HL-60 (cell line): ENCODE results near the gene QRFP.
"Not testable (repeated sequence)": the region's sequence is repeated elsewhere in the genome, so short reads cannot be mapped to it uniquely, and the experiment has no call there.

Experiments
- DNase-seq, 2 experiments: peaks; one replicate each; pipeline ENCODE4 v3.0.0-alpha.2; 2010 to 2020; ENCODE audit warnings: low read depth in 1 of 2, low spot score in 1 of 2
- H3K27ac ChIP-seq: fragments of 250-450 bp; sonication (Bioruptor Pico); replicated peaks from 2 replicates; pipeline ENCODE4 v1.5.1; 2020; ENCODE audit warnings: mild to moderate bottlenecking, moderate library complexity
- H3K27me3 ChIP-seq: fragments of 250-450 bp; sonication (Bioruptor Pico); 2 replicates; pipeline ENCODE4 v1.5.1; 2021; ENCODE audit warnings: mild to moderate bottlenecking, moderate library complexity; ENCODE audit not compliant: insufficient read depth, poor library complexity, severe bottlenecking
- H3K4me3 ChIP-seq: replicated peaks from 2 replicates; pipeline ENCODE4 v1.5.1; 2011; ENCODE audit warnings: mild to moderate bottlenecking, control low read depth, low read length; ENCODE audit not compliant: insufficient read depth
- CTCF ChIP-seq: IDR thresholded peaks from one replicate; pipeline ENCODE4 v1.5.1; 2011; ENCODE audit warnings: low read length, control low read depth, inconsistent platforms; ENCODE audit not compliant: insufficient read depth
- GABPA ChIP-seq: IDR thresholded peaks from 2 replicates; pipeline ENCODE4 v1.6.1; 2012; ENCODE audit warnings: low read depth
- POLR2AphosphoS5 ChIP-seq: IDR thresholded peaks from 2 replicates; pipeline ENCODE4 v1.6.1; 2012; ENCODE audit warnings: low read depth
- REST ChIP-seq: IDR thresholded peaks from 2 replicates; pipeline ENCODE4 v1.6.1; 2012; ENCODE audit warnings: low read depth; ENCODE audit not compliant: insufficient replicate concordance
- SPI1 ChIP-seq: IDR thresholded peaks from 2 replicates; pipeline ENCODE4 v1.6.1; 2012; ENCODE audit warnings: low read depth, mild to moderate bottlenecking, borderline replicate concordance

QRFP gene

GRCh38 chr9:130911254-130912049 lies 14.8 kb upstream of the QRFP start:
- TF ChIP-seq REST, result no peak
- no peak for TF ChIP-seq CTCF
- TF ChIP-seq POLR2AphosphoS5, result no peak
- no peak for TF ChIP-seq SPI1
- TF ChIP-seq GABPA, result no peak
- no peaks in the 10 kb centered on the region for H3K27me3 ChIP-seq
- no peak for DNase-seq
- no peak overlapping the region for H3K27ac ChIP-seq
- no peak overlapping the region for H3K4me3 ChIP-seq

- H3K4me3 ChIP-seq, H3K27ac ChIP-seq, DNase-seq, H3K27me3 ChIP-seq: not testable (repeated sequence)
Observed at GRCh38 chr9:130910670-130911069, 14.1 kb upstream of the QRFP start.

- not testable (repeated sequence) for DNase-seq, H3K27me3 ChIP-seq, H3K4me3 ChIP-seq, H3K27ac ChIP-seq
Observed at GRCh38 chr9:130910041-130910440, 13.4 kb upstream of the QRFP start.

- no peak for DNase-seq
- Histone ChIP-seq H3K27ac (no peak overlapping the region), H3K4me3 (no peak overlapping the region), H3K27me3 (no peaks in the 10 kb centered on the region)
- no peak for TF ChIP-seq CTCF
- TF ChIP-seq SPI1, result no peak
- no peak for TF ChIP-seq POLR2AphosphoS5
- no peak for TF ChIP-seq REST
- TF ChIP-seq GABPA, result no peak
Observed at GRCh38 chr9:130908878-130909355, 12.3 kb upstream of the QRFP start.
